Ovary (tissue), 3 donors: ENCODE results near the gene CROCC.

Experiments
- EP300 ChIP-seq: sonication (generic); formaldehyde crosslinking; IDR thresholded peaks from one replicate; pipeline ENCODE4 v1.6.1; 2017; ENCODE audit warnings: antibody characterized with exemption
- POLR2A ChIP-seq: fragments of 450-650 bp; IDR thresholded peaks from one replicate; pipeline ENCODE4 v1.6.1; 2017; ENCODE audit warnings: antibody characterized with exemption, mild to moderate bottlenecking, moderate library complexity
- TF ChIP-seq, protein P1 (sequence below), 3 donors: fragments of 450-650 bp in 2 of 3; fragments of 200-600 bp in 1 of 3; IDR thresholded peaks; one replicate each; pipeline versions ENCODE4 v1.5.1 to v1.8.0; 2016 to 2022; ENCODE audit warnings: antibody characterized with exemption in 3 of 3, mild to moderate bottlenecking in 1 of 3
- donor health status: DM: no; HTN: no; CAD: no.

DNA sequence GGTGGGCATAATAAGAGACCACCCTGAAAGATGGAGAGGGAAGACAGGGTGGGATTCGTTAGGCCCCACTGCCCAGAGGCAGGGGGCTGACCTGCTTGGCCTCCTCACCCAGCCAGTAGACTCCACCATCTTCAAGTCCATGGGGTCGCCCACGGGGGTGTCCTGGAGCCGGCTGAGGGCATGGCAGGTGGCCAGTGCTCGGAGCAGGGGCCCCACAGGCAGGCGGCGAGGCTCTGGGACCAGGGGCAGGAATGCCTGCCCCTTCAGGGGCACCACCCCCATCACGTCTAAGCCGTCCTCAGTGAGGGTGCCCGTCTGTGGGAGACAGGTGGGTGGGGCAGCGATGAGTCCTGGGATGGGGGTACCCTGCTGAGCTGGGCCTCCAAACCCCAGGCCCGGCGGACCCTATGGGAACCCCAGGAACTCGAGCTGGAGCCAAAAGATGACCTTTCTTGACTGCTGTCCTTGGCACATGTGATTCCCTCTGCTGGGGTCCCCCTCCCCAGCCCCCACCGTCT lies 71.8 kb downstream of the CROCC start:
- TF ChIP-seq POLR2A (no peak), EP300 (no peak)
- TF ChIP-seq, protein P1, sequence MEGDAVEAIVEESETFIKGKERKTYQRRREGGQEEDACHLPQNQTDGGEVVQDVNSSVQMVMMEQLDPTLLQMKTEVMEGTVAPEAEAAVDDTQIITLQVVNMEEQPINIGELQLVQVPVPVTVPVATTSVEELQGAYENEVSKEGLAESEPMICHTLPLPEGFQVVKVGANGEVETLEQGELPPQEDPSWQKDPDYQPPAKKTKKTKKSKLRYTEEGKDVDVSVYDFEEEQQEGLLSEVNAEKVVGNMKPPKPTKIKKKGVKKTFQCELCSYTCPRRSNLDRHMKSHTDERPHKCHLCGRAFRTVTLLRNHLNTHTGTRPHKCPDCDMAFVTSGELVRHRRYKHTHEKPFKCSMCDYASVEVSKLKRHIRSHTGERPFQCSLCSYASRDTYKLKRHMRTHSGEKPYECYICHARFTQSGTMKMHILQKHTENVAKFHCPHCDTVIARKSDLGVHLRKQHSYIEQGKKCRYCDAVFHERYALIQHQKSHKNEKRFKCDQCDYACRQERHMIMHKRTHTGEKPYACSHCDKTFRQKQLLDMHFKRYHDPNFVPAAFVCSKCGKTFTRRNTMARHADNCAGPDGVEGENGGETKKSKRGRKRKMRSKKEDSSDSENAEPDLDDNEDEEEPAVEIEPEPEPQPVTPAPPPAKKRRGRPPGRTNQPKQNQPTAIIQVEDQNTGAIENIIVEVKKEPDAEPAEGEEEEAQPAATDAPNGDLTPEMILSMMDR (IDR thresholded peaks at IDR 0.05): no peak
